NT2/D1 (cell line): Measurements from ENCODE around the gene BABAM1.

ENCODE experiments used
- SUZ12 ChIP-seq: IDR thresholded peaks from 2 replicates; pipeline ENCODE4 v1.6.1; 2011; ENCODE audit not compliant: insufficient read length, insufficient read depth; ENCODE audit errors: extremely low read depth
- YY1 ChIP-seq: IDR thresholded peaks from 2 replicates; pipeline ENCODE4 v1.6.1; 2011; ENCODE audit not compliant: insufficient read length, insufficient read depth
- ZNF274 ChIP-seq: IDR thresholded peaks from 2 replicates; pipeline ENCODE4 v1.6.1; 2011; ENCODE audit warnings: mild to moderate bottlenecking, low read depth, low read length

DNA sequence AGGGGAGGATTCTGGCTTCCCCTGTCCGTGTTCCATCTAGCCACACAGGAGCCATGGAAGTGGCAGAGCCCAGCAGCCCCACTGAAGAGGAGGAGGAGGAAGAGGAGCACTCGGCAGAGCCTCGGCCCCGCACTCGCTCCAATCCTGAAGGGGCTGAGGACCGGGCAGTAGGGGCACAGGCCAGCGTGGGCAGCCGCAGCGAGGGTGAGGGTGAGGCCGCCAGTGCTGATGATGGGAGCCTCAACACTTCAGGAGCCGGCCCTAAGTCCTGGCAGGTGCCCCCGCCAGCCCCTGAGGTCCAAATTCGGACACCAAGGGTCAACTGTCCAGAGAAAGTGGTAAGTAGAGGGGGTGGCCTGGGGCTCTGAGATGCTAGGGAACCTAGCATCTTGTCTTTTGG, 1.5 kb downstream of the BABAM1 start:
- TF ChIP-seq YY1 (no peak), SUZ12 (no peak), ZNF274 (no peak)
